ENCODE measurements around the gene SGTB. TPM values are rescaled to one million over a fixed set of nuclear protein-coding genes. Genes with fewer than 3 reads are reported as not detected.

Gene SGTB
- polyA plus RNA-seq, 4 donors: 6.9 to 10.1 (median 8.5) TPM

Other genes with a start within 250 kb of the SGTB start
- 1 to 10 TPM; 1.8 to 3.5 (median 2.5) TPM for gene ADAMTS6, start 240.2 kb downstream of the SGTB start, polyA plus RNA-seq (ENCODE audit: insufficient read length in 4 of 4)
- 10 to 100 TPM; 24.1 to 47.3 (median 34.4) TPM for gene CENPK, start 158.9 kb downstream of the SGTB start, polyA plus RNA-seq (ENCODE audit: insufficient read length in 4 of 4)
- gene PPWD1, start 158.8 kb downstream of the SGTB start, polyA plus RNA-seq (ENCODE audit: insufficient read length in 4 of 4): 10 to 100 TPM; 58.6 to 98.7 (median 74.5) TPM
- 10 to 100 TPM; 21.7 to 25.9 (median 23.4) TPM for gene TRIM23, start 97.8 kb downstream of the SGTB start, polyA plus RNA-seq (ENCODE audit: insufficient read length in 4 of 4)
- gene SHLD3, start 97.1 kb downstream of the SGTB start, polyA plus RNA-seq (ENCODE audit: insufficient read length in 4 of 4): 1 to 10 TPM; 3.9 to 5.1 (median 4.0) TPM
- gene TRAPPC13, start 97.1 kb downstream of the SGTB start, polyA plus RNA-seq (ENCODE audit: insufficient read length in 4 of 4): 10 to 100 TPM; 26.5 to 40.1 (median 31.3) TPM
- gene NLN, start 96 bp upstream of the SGTB start, polyA plus RNA-seq (ENCODE audit: insufficient read length in 4 of 4): 10 to 100 TPM; 32.1 to 36.5 (median 36.1) TPM
- gene ERBIN, start 204.5 kb upstream of the SGTB start, polyA plus RNA-seq (ENCODE audit: insufficient read length in 4 of 4): 100 to 1,000 TPM in 2 of 4 donors, 10 to 100 TPM in 2; 94.5 to 113 (median 104) TPM

Data from left renal cortex interstitium (tissue), 4 donors.